ENCODE measurements around the gene IL22RA1.

Gene IL22RA1

DNA sequence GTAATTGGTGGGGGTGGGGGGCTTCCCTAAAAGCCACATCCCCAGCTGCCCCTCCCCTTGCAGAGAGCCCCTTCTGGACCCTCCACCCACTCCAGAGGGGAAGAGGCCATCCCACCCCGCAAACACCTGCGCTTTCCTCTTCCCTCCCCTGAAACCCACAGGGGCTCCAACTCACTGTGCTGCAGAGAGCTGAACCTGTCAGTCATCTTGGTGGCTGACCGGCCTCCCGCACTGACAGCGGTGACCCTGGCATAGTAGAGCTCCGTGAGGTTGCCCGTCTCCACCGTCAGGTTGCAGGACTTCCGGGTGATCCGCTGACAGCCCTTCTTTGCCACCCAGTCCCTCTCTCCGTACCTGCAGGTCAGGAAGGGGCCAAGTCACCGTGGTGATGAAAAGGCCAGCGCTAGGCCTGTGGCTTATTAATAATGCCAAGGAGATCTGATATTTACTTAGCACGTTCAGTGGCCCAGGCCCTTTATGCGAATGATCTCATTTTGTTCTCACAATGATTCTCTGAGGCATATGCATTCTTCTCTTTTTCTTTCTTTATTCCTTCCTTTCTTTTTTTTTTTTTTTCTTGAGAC, 5.9 kb downstream of the IL22RA1 start:
- Histone ChIP-seq H3K9me3 (ENCODE audit: control insufficient read depth, insufficient read depth, low read length) (no peaks in the 10 kb centered on the region), H3K4me1 (ENCODE audit: insufficient read depth, low read length) (no peaks in the 10 kb centered on the region), H3K9ac (ENCODE audit: low read depth, low read length) (no peak overlapping the region), H3K36me3 (ENCODE audit: insufficient read depth, low read length) (no peaks in the 10 kb centered on the region; the same call in 1 of the 2 replicates)

GRCh38 chr1:24134376-24134775, 8.6 kb downstream of the IL22RA1 start:
- Histone ChIP-seq H3K4me1 (ENCODE audit: insufficient read depth, low read length) (no peaks in the 10 kb centered on the region), H3K9me3 (ENCODE audit: control insufficient read depth, insufficient read depth, low read length) (no peaks in the 10 kb centered on the region), H3K9ac (ENCODE audit: low read depth, low read length) (no peak overlapping the region), H3K36me3 (ENCODE audit: insufficient read depth, low read length) (no peaks in the 10 kb centered on the region)

DNA sequence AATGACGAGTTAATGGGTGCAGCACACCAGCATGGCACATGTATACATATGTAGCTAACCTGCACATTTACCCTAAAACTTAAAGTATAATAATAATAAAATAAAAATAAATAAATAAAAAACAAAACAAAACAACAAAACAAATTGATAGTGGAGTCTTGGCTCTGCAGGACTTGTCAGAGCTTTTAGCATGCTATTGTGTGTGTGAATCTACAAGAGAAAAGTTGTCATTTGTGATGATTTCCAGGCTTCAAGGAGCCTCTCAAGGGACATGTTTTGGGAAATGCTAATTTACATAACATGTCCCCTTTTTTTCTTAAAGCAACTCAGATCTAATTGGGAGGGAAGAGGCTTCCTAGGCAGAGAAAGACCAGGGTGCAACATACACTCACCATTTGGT, 9.1 kb downstream of the IL22RA1 start:
- Histone ChIP-seq H3K36me3 (ENCODE audit: insufficient read depth, low read length) (no peaks in the 10 kb centered on the region), H3K9me3 (ENCODE audit: control insufficient read depth, insufficient read depth, low read length) (no peaks in the 10 kb centered on the region), H3K9ac (ENCODE audit: low read depth, low read length) (no peak overlapping the region), H3K4me1 (ENCODE audit: insufficient read depth, low read length) (no peaks in the 10 kb centered on the region)

- Histone ChIP-seq H3K36me3 (ENCODE audit: insufficient read depth, low read length) (no peaks in the 10 kb centered on the region), H3K9ac (ENCODE audit: low read depth, low read length) (no peak overlapping the region), H3K9me3 (ENCODE audit: control insufficient read depth, insufficient read depth, low read length) (no peaks in the 10 kb centered on the region), H3K4me1 (ENCODE audit: insufficient read depth, low read length) (no peaks in the 10 kb centered on the region)
These were observed 12.6 kb downstream of the IL22RA1 start for GRCh38 chr1:24130385-24130784.

DNA sequence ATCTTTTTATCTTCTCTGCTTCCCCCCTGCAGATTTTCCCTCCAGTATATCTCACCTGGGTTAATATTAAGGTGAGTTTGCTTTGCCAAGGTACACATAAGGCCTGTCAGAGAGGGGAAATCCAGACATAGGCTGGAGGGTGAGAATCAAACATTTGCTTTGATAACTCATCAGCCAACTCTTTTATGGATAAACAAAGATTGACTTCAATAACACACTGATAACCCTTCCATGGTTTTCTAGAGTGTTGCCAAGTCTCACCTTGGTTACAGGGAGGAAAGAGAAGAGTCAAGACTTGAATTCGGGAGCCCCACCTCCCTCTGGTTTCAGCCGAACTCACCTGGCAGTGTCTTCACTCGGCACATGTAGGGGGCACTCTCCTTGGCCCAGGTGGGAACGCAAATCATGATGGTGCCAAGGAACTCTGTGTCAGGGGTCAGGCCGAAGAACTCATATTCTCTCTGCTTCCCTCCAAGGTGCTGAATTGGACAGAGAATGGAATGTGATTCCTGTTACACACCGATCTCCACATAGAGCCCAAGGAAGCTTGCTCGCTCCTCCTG, 15.1 kb downstream of the IL22RA1 start:
- H3K9me3 ChIP-seq (ENCODE audit: control insufficient read depth, insufficient read depth, low read length) = no peaks in the 10 kb centered on the region
- no peaks in the 10 kb centered on the region for H3K4me1 ChIP-seq (ENCODE audit: insufficient read depth, low read length)
- H3K36me3 ChIP-seq (ENCODE audit: insufficient read depth, low read length) = no peaks in the 10 kb centered on the region
- H3K9ac ChIP-seq (ENCODE audit: low read depth, low read length) = no peak overlapping the region

DNA sequence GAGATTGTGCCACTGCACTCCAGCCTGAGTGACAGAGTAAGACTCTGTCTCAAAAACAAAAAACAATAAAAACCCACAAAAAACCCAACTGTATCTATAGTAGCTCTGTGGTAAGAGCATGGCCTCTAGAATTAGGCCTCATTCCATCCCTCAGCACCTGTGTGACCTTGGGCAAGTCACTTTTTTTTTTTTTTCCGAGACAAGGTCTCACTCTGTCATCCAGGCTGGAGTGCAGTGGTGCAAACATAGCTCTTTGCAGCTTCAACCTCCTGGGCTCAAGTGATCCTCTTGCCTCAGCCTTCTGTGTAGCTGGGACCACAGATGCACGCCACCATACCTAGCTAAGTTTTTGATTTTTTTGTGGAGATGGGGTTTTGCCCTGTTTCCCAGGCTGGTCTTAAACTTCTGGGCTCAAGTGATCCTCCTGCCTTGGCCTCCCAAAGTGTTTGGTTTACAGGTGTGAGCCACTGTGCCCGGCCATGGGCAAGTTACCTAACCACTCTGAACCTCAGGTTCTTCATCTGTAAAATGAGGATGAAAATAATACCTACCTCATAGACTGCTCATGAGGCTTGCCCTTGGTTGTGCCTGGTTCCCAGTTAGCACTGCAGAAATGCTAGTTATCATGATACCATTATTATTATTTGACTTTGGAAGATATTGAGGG, 15.7 kb downstream of the IL22RA1 start:
- H3K4me1 ChIP-seq (ENCODE audit: insufficient read depth, low read length) = no peaks in the 10 kb centered on the region
- no peak overlapping the region for H3K9ac ChIP-seq (ENCODE audit: low read depth, low read length)
- H3K9me3 ChIP-seq (ENCODE audit: control insufficient read depth, insufficient read depth, low read length) = no peaks in the 10 kb centered on the region
- no peaks in the 10 kb centered on the region for H3K36me3 ChIP-seq (ENCODE audit: insufficient read depth, low read length)

GRCh38 chr1:24126672-24127023, 16.3 kb downstream of the IL22RA1 start:
- Histone ChIP-seq H3K9me3 (ENCODE audit: control insufficient read depth, insufficient read depth, low read length) (no peaks in the 10 kb centered on the region), H3K36me3 (ENCODE audit: insufficient read depth, low read length) (no peaks in the 10 kb centered on the region), H3K4me1 (ENCODE audit: insufficient read depth, low read length) (no peaks in the 10 kb centered on the region), H3K9ac (ENCODE audit: low read depth, low read length) (no peak overlapping the region)

DNA sequence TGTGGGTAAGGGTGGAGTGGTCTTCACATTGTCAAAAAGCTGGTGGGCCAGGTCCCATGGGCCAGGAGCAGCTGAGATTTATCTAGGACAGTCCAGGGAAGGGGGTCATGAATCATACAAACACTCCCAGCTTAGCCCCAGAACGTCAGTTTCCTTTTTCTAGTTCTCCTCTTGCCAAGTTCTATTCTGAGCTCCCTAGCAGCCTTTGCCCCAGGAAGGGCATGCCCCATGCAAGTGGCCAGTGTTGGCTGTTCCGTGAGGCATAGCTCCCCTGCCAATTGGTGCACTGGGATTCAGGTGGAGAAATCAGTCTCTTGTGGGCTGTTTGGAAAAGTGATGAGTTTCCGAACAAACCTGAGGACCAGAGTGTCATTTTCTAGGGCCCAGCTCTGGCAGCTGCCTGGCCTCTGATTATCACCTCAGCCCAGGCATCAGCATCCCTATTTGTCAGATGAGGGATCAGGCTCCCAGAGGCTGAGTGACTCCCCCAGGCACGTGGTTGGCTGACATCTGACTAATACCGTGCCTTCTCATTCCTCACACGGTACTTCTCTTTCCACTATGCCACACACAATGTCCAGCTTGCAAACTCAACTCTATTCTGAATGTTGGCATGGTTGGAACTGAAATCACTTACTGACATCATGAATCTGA, 16.8 kb downstream of the IL22RA1 start:
- H3K4me1 ChIP-seq (ENCODE audit: insufficient read depth, low read length) = no peaks in the 10 kb centered on the region
- no peaks in the 10 kb centered on the region for H3K36me3 ChIP-seq (ENCODE audit: insufficient read depth, low read length)
- H3K9me3 ChIP-seq (ENCODE audit: control insufficient read depth, insufficient read depth, low read length) = no peaks in the 10 kb centered on the region
- no peak overlapping the region for H3K9ac ChIP-seq (ENCODE audit: low read depth, low read length)

DNA sequence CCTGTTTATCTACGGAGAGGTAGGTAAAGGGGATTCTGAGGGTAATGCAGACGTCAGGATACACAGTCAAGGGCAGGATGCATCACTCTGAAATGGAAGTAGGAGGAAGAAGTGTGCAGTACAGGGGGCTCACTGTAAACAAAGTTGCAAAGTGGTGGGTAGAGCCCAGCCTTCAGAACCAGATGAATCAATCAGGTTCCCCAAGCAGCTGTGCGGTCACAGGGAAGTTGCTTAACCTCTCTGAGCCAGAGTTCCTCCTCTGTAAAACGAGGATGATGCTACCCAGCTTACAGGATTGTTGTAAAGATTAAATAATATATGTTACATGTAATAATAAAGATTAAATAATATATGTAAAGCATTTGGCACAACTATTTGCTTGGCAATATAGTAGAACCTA, 17.5 kb downstream of the IL22RA1 start:
- Histone ChIP-seq H3K36me3 (ENCODE audit: insufficient read depth, low read length) (no peaks in the 10 kb centered on the region), H3K9ac (ENCODE audit: low read depth, low read length) (no peak overlapping the region), H3K9me3 (ENCODE audit: control insufficient read depth, insufficient read depth, low read length) (no peaks in the 10 kb centered on the region), H3K4me1 (ENCODE audit: insufficient read depth, low read length) (peaks cover 2% of the 10 kb centered on the region; the same call in 1 of the 2 replicates)

GRCh38 chr1:24124980-24125379, 18.0 kb downstream of the IL22RA1 start:
- Histone ChIP-seq H3K36me3 (ENCODE audit: insufficient read depth, low read length) (no peaks in the 10 kb centered on the region), H3K4me1 (ENCODE audit: insufficient read depth, low read length) (peaks cover 7% of the 10 kb centered on the region; the same call in 1 of the 2 replicates), H3K9ac (ENCODE audit: low read depth, low read length) (no peak overlapping the region), H3K9me3 (ENCODE audit: control insufficient read depth, insufficient read depth, low read length) (no peaks in the 10 kb centered on the region)

DNA sequence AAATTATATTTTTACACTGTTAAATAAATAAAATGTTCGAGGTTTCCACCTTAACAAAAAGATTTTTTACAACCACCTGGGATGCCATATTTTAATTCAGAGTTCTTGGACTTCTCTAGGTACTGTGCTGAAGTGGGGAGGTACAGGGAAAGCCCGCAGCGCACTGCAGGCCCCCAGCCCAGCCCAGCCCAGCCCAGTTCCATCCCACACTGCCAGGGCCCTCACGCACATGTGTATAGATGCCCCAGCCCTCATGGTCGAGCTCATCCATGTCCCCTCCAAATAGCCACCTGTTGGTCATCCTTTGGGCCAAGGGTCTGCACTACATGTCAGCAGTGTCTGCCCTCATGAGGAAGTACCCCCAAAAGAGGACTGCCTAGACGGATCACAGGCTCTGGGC, 19.3 kb downstream of the IL22RA1 start:
- Histone ChIP-seq H3K4me1 (ENCODE audit: insufficient read depth, low read length) (peaks cover 7% of the 10 kb centered on the region; the same call in 1 of the 2 replicates), H3K36me3 (ENCODE audit: insufficient read depth, low read length) (no peaks in the 10 kb centered on the region)

DNA sequence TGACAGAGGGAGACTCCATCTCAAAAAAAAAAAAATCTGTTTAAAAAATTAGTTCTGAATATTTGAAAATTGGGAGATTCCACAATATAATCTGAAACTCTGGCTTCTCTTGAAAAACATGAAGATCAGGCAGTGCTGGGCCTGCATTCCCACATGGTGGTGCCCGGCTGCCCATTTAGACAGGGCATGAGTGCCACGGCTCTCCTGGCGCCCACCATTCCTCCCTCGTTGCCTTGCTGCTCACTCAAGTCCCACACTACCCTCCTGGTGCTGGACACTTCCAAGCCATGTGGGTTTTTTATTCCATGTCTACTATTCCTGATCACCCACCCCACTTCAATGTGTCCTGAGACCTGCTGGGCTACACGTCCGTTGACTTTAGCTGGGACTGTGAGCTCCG, 20.2 kb downstream of the IL22RA1 start:
- H3K4me1 ChIP-seq (ENCODE audit: insufficient read depth, low read length) = peaks cover 7% of the 10 kb centered on the region; the same call in 1 of the 2 replicates
- no peak overlapping the region for H3K9ac ChIP-seq (ENCODE audit: low read depth, low read length)
- H3K36me3 ChIP-seq (ENCODE audit: insufficient read depth, low read length) = no peaks in the 10 kb centered on the region

More for the DNA sequence above, 19.3 kb downstream of the IL22RA1 start:
- Histone ChIP-seq H3K9me3 (ENCODE audit: control insufficient read depth, insufficient read depth, low read length) (no peaks in the 10 kb centered on the region), H3K9ac (ENCODE audit: low read depth, low read length) (no peak overlapping the region)

GRCh38 chr1:24121406-24121805, 21.5 kb downstream of the IL22RA1 start:
- no peak overlapping the region for H3K9ac ChIP-seq (ENCODE audit: low read depth, low read length)
- no peaks in the 10 kb centered on the region for H3K9me3 ChIP-seq (ENCODE audit: control insufficient read depth, insufficient read depth, low read length)
- no peaks in the 10 kb centered on the region for H3K36me3 ChIP-seq (ENCODE audit: insufficient read depth, low read length)
- peaks cover 7% of the 10 kb centered on the region; the same call in 1 of the 2 replicates for H3K4me1 ChIP-seq (ENCODE audit: insufficient read depth, low read length)

More for the DNA sequence above, 20.2 kb downstream of the IL22RA1 start:
- no peaks in the 10 kb centered on the region for H3K9me3 ChIP-seq (ENCODE audit: control insufficient read depth, insufficient read depth, low read length)

- Histone ChIP-seq H3K36me3 (ENCODE audit: insufficient read depth, low read length) (no peaks in the 10 kb centered on the region), H3K9ac (ENCODE audit: low read depth, low read length) (no peak overlapping the region), H3K9me3 (ENCODE audit: control insufficient read depth, insufficient read depth, low read length) (no peaks in the 10 kb centered on the region)
These were observed 22.0 kb downstream of the IL22RA1 start for GRCh38 chr1:24120965-24121364.

More at GRCh38 chr1:24120965-24121364, 22.0 kb downstream of the IL22RA1 start:
- H3K4me1 ChIP-seq (ENCODE audit: insufficient read depth, low read length) = peaks cover 7% of the 10 kb centered on the region; the same call in 1 of the 2 replicates
